Transverse colon (tissue), 4 donors: ENCODE results near the gene MAST4. TPM values are rescaled to one million over a fixed set of nuclear protein-coding genes. Genes with fewer than 3 reads are reported as not detected.

ENCODE experiments used
- DNase-seq: peaks from one replicate; pipeline ENCODE4 v3.0.0-alpha.2; 2019
- H3K27ac ChIP-seq, 4 donors: fragments of 200-600 bp; sonication (generic); 2 replicates each; pipeline ENCODE4 v1.5.1; 2016 to 2018; ENCODE audit warnings: inconsistent platforms in 4 of 4
- H3K27me3 ChIP-seq: fragments of 200-600 bp; sonication (generic); 2 replicates; pipeline ENCODE4 v1.5.1; 2017; ENCODE audit warnings: inconsistent platforms
- H3K36me3 ChIP-seq, 4 donors: fragments of 200-600 bp; sonication (generic); 2 replicates each; pipeline ENCODE4 v1.5.1; 2017 to 2019; ENCODE audit warnings: inconsistent platforms in 4 of 4
- H3K4me1 ChIP-seq, 4 donors: fragments of 200-600 bp; sonication (generic); 2 replicates each; pipeline ENCODE4 v1.5.1; 2017 to 2020; ENCODE audit warnings: inconsistent platforms in 4 of 4
- H3K4me3 ChIP-seq, 4 donors: fragments of 200-600 bp; sonication (generic); 1 replicate in 1 of 4; 2 replicates in 3 of 4; pipeline versions ENCODE4 v1.5.1 to v1.6.1; 2017 to 2019; ENCODE audit warnings: inconsistent platforms in 4 of 4
- H3K9me3 ChIP-seq, 2 donors: fragments of 200-600 bp; sonication (generic); 2 replicates each; pipeline ENCODE4 v1.5.1; 2017 to 2019; ENCODE audit warnings: inconsistent platforms in 2 of 2
- EP300 ChIP-seq: sonication (generic); formaldehyde crosslinking; IDR thresholded peaks from one replicate; pipeline ENCODE4 v1.6.1; 2017; ENCODE audit warnings: antibody characterized with exemption, low read depth
- POLR2A ChIP-seq: fragments of 450-650 bp; IDR thresholded peaks from one replicate; pipeline ENCODE4 v1.6.1; 2016; ENCODE audit warnings: antibody characterized with exemption, mild to moderate bottlenecking, moderate library complexity
- POLR2AphosphoS5 ChIP-seq, 3 donors: sonication (generic); formaldehyde crosslinking; IDR thresholded peaks; one replicate each; pipeline ENCODE4 v1.6.1; 2016; ENCODE audit warnings: antibody characterized with exemption in 3 of 3
- WGBS, 2 donors: methylation state at CpG; one replicate each; pipeline ENCODE4 v1.1.5; 2018; ENCODE audit warnings: low coverage in 1 of 2; 5-methylcytosine and 5-hydroxymethylcytosine counted together
- in situ Hi-C, 4 donors: fragments of 200-750 bp; cut with MboI; loops; one replicate each; pipeline versions ENCODE4 v1.15.0 to v1.15.1; 2017; ENCODE audit warnings: low sequenced_read_pairs in 3 of 4, low pct_ligation_motif_present in 1 of 4, low pct_unique_long_range_greater_than_20kb in 1 of 4
- intact Hi-C: fragments of 100-400 bp; cut with DNase I; formaldehyde crosslinking; loops from one replicate; pipeline ENCODE4 v1.15.1; 2023; ENCODE audit warnings: low total_unique reads
- total RNA-seq, 4 donors: library from RNA; depleted of rRNA; stranded (reverse); fragments of >200 nt; gene quantifications; one replicate each; pipeline ENCODE4 v1.1.0, GENCODE V29; 2016
- TF ChIP-seq, protein P1 (sequence below), 5 experiments: fragments of 200-600 bp in 3 of 5; fragments of 450-650 bp in 2 of 5; sonication (generic) in 3 of 5; IDR thresholded peaks; 1 replicate in 2 of 5; 2 replicates in 3 of 5; pipeline ENCODE4 v1.5.1; 2016 to 2017; ENCODE audit warnings: antibody characterized with exemption in 5 of 5, inconsistent platforms in 3 of 5, mild to moderate bottlenecking in 2 of 5, moderate library complexity in 1 of 5

Gene MAST4
- total RNA-seq, 4 donors from 2014 or later = 20.3 to 46.8 (median 35.4) TPM

DNA sequence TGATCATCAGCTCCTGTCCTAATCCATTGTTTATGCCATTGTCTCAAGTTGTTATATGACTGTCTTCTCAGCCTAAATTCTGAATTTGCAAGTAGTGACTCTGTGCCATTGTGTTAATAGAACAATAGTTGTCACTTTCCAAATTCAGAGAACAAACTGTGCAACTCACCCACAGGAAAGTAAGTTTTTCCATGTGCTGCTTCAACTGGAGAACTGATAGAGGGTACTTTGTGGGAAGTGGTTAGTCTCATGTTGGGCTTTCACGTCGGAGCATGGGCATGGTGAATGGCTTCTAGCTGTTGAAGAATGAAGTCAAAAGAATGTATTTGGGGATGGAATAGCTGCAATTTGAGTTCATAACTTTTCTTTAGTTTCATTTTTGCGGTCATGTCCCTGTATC, 454.4 kb downstream of the MAST4 start:
- Histone ChIP-seq H3K27ac (peak overlapping the region; percentile 51 to 78 (median 70)), H3K27me3 (no peaks in the 10 kb centered on the region), H3K4me1 (peaks cover 3 to 54% (median 18%) of the 10 kb centered on the region in 4 donors), H3K9me3 (no peaks in the 10 kb centered on the region), H3K4me3 (no peak overlapping the region), H3K36me3 (peaks cover 0 to 13% (median 0%) of the 10 kb centered on the region in 4 donors)
- TF ChIP-seq EP300 = no peak
- TF ChIP-seq POLR2A = no peak
- TF ChIP-seq POLR2AphosphoS5 (IDR thresholded peaks at IDR 0.05) = no peak
- TF ChIP-seq, protein P1, sequence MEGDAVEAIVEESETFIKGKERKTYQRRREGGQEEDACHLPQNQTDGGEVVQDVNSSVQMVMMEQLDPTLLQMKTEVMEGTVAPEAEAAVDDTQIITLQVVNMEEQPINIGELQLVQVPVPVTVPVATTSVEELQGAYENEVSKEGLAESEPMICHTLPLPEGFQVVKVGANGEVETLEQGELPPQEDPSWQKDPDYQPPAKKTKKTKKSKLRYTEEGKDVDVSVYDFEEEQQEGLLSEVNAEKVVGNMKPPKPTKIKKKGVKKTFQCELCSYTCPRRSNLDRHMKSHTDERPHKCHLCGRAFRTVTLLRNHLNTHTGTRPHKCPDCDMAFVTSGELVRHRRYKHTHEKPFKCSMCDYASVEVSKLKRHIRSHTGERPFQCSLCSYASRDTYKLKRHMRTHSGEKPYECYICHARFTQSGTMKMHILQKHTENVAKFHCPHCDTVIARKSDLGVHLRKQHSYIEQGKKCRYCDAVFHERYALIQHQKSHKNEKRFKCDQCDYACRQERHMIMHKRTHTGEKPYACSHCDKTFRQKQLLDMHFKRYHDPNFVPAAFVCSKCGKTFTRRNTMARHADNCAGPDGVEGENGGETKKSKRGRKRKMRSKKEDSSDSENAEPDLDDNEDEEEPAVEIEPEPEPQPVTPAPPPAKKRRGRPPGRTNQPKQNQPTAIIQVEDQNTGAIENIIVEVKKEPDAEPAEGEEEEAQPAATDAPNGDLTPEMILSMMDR (IDR thresholded peaks at IDR 0.05) = no peak
- no peak for DNase-seq
- intact Hi-C loops = no loop called here
- 46 to 47% methylated on average over 3 of the region's 3 CpGs for WGBS, 2 donors
- in situ Hi-C loops = no loop called here

- in situ Hi-C loops = no loop called here
- H3K4me1 ChIP-seq = peaks cover 3 to 54% (median 18%) of the 10 kb centered on the region in 4 donors
- peak; percentile 78 for DNase-seq
- intact Hi-C loops = no loop called here
- H3K9me3 ChIP-seq = no peaks in the 10 kb centered on the region
- H3K36me3 ChIP-seq = peaks cover 0 to 15% (median 0%) of the 10 kb centered on the region in 4 donors
- WGBS, 2 donors = 17 to 50% methylated on average over 1 of the region's 1 CpG
- no peaks in the 10 kb centered on the region for H3K27me3 ChIP-seq
- peak overlapping the region; percentile 51 to 78 (median 70) for H3K27ac ChIP-seq
- no peak for TF ChIP-seq POLR2A
- TF ChIP-seq, protein P1 (IDR thresholded peaks at IDR 0.05) = no peak
- peak in 2 of 3 donors; percentile 30 to 39 for TF ChIP-seq POLR2AphosphoS5 (IDR thresholded peaks at IDR 0.05)
- TF ChIP-seq EP300 = no peak
- no peak overlapping the region for H3K4me3 ChIP-seq
Observed at GRCh38 chr5:67051164-67051563, 455.0 kb downstream of the MAST4 start.

DNA sequence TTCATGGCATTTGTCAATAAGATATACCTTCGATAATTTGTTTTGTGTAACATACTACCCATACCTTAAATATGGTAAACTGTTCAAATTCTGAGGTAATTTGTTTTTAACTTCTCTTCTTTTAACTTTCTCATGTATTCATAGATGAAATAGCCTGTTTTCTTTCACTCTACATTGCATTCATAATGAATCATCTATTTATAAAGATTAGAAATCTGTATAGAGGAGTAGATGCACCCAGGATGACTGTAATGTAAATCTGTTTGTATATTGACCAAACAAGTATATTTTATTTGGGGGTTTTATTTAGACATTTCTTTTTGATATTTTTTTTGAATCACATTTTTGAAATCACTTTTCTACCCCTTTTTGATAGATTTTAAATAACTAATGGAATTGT, 455.8 kb downstream of the MAST4 start:
- no peaks in the 10 kb centered on the region for H3K9me3 ChIP-seq
- H3K27ac ChIP-seq = peak overlapping the region in 3 of 4 donors; percentile 51 to 78 (median 68)

GRCh38 chr5:67053229-67053628, 457.0 kb downstream of the MAST4 start:
- Histone ChIP-seq H3K27me3 (no peaks in the 10 kb centered on the region), H3K36me3 (peaks cover 0 to 15% (median 0%) of the 10 kb centered on the region in 4 donors), H3K4me3 (no peak overlapping the region), H3K9me3 (no peaks in the 10 kb centered on the region), H3K4me1 (peaks cover 0 to 43% (median 18%) of the 10 kb centered on the region in 4 donors), H3K27ac (no peak overlapping the region)
- DNase-seq = no peak
- intact Hi-C loops = no loop called here
- TF ChIP-seq EP300 (no peak), POLR2AphosphoS5 (IDR thresholded peaks at IDR 0.05) (no peak), POLR2A (no peak)
- TF ChIP-seq, protein P1 (IDR thresholded peaks at IDR 0.05) = peak in 1 of 5 experiments; percentile 12
- WGBS, 2 donors = 41 to 83% methylated on average over 1 of the region's 1 CpG
- in situ Hi-C loops = no loop called here

More for the DNA sequence above, 455.8 kb downstream of the MAST4 start:
- Histone ChIP-seq H3K4me1 (peaks cover 2 to 51% (median 18%) of the 10 kb centered on the region in 4 donors), H3K4me3 (no peak overlapping the region), H3K36me3 (peaks cover 0 to 15% (median 0%) of the 10 kb centered on the region in 4 donors), H3K27me3 (no peaks in the 10 kb centered on the region)
- DNase-seq = no peak
- 54 to 67% methylated on average over 1 of the region's 1 CpG for WGBS, 2 donors
- TF ChIP-seq, protein P1 (IDR thresholded peaks at IDR 0.05) = no peak
- TF ChIP-seq POLR2A = no peak
- no peak for TF ChIP-seq POLR2AphosphoS5 (IDR thresholded peaks at IDR 0.05)
- TF ChIP-seq EP300 = no peak
- intact Hi-C loops = no loop called here
- in situ Hi-C loops = no loop called here
